GM23248 (cell line): Measurements from ENCODE around the gene NAAA. TPM values are rescaled to one million over a fixed set of nuclear protein-coding genes. Genes with fewer than 3 reads are reported as not detected.

ENCODE experiments used
- DNase-seq: peaks from one replicate; pipeline ENCODE4 v3.0.0-alpha.2; 2015
- H2AFZ ChIP-seq: fragments of 200-600 bp; sonication (generic); 2 replicates; pipeline ENCODE4 v1.6.1; 2016; ENCODE audit warnings: antibody characterized with exemption
- H3F3A ChIP-seq: fragments of 200-600 bp; sonication (generic); 2 replicates; pipeline ENCODE4 v1.6.1; 2016; ENCODE audit warnings: mild to moderate bottlenecking, antibody characterized with exemption, mixed run types; ENCODE audit not compliant: insufficient read depth
- H3K27ac ChIP-seq: fragments of 200-600 bp; sonication (generic); 2 replicates; pipeline ENCODE4 v1.5.1; 2016; ENCODE audit warnings: mild to moderate bottlenecking
- H3K27me3 ChIP-seq: fragments of 200-600 bp; sonication (generic); replicated peaks from 2 replicates; pipeline ENCODE4 v1.6.1; 2016; ENCODE audit warnings: mild to moderate bottlenecking; ENCODE audit not compliant: insufficient read depth
- H3K36me3 ChIP-seq: fragments of 200-600 bp; sonication (generic); 2 replicates; pipeline ENCODE4 v1.6.1; 2016; ENCODE audit warnings: low read depth, mild to moderate bottlenecking
- H3K4me1 ChIP-seq: fragments of 200-600 bp; sonication (generic); 2 replicates; pipeline ENCODE4 v1.6.1; 2016; ENCODE audit warnings: mild to moderate bottlenecking; ENCODE audit not compliant: insufficient read depth
- H3K4me2 ChIP-seq: fragments of 200-600 bp; sonication (generic); one replicate; pipeline ENCODE4 v1.6.1; 2016; ENCODE audit warnings: mild to moderate bottlenecking; ENCODE audit not compliant: unreplicated experiment
- H3K4me3 ChIP-seq: fragments of 200-600 bp; sonication (generic); 2 replicates; pipeline ENCODE4 v1.5.1; 2016; ENCODE audit warnings: mild to moderate bottlenecking
- H3K79me2 ChIP-seq: fragments of 200-600 bp; sonication (generic); 2 replicates; pipeline ENCODE4 v1.6.1; 2016; ENCODE audit warnings: mild to moderate bottlenecking; ENCODE audit not compliant: insufficient read depth
- H3K9ac ChIP-seq: fragments of 200-600 bp; sonication (generic); 2 replicates; pipeline ENCODE4 v1.6.1; 2016; ENCODE audit warnings: mild to moderate bottlenecking
- H3K9me2 ChIP-seq: fragments of 200-600 bp; sonication (generic); 2 replicates; pipeline ENCODE4 v1.6.1; 2016; ENCODE audit warnings: mixed run types, mild to moderate bottlenecking, moderate library complexity; ENCODE audit not compliant: insufficient read depth
- H3K9me3 ChIP-seq: fragments of 200-600 bp; sonication (generic); one replicate; pipeline ENCODE4 v1.6.1; 2017; ENCODE audit warnings: low read depth
- H4K20me1 ChIP-seq: fragments of 200-600 bp; sonication (generic); 2 replicates; pipeline ENCODE4 v1.6.0; 2016; ENCODE audit not compliant: insufficient read depth
- EZH2 ChIP-seq: fragments of 200-600 bp; sonication (generic); IDR thresholded peaks from 2 replicates; pipeline ENCODE4 v1.6.1; 2018; ENCODE audit warnings: antibody characterized with exemption, mild to moderate bottlenecking; ENCODE audit not compliant: insufficient read depth, poor library complexity, severe bottlenecking
- EZH2phosphoT487 ChIP-seq: fragments of 200-600 bp; sonication (generic); IDR thresholded peaks from 2 replicates; pipeline ENCODE4 v1.6.1; 2018; ENCODE audit warnings: antibody characterized with exemption, moderate library complexity, mild to moderate bottlenecking, low read depth; ENCODE audit not compliant: insufficient read depth
- WGBS, 2 experiments: methylation state at CpG; one replicate each; pipeline ENCODE4 v1.1.6; 2015 to 2017; ENCODE audit warnings: low lambda C conversion rate in 2 of 2, low coverage in 1 of 2; ENCODE audit errors: missing lambda C conversion rate in 2 of 2; 5-methylcytosine and 5-hydroxymethylcytosine counted together
- in situ Hi-C: fragments of 300-500 bp; cut with MboI; formaldehyde crosslinking; loops from 2 replicates; pipeline ENCODE4 v1.15.0; 2020
- polyA plus RNA-seq: library from polyadenylated mRNA; unstranded; fragments of >200 nt; fragmentation: Nextera tagmentation; extraction: Ambion mirVana; gene quantifications from 2 replicates; pipeline ENCODE4 v1.2.1, GENCODE V29; 2016
- total RNA-seq: library from RNA; depleted of rRNA; stranded (reverse); fragments of >200 nt; shearing (Covaris generic); gene quantifications from 2 replicates; pipeline ENCODE4 v1.2.3, GENCODE V29; 2014

The NAAA gene
- total and polyA plus RNA-seq, 2 experiments from 2014 or later = 34.3 to 56.4 TPM

- H2AFZ ChIP-seq = no peak overlapping the region
- H3K4me3 ChIP-seq = no peak overlapping the region
- no peaks in the 10 kb centered on the region for H3K27me3 ChIP-seq
- no peaks in the 10 kb centered on the region for H3K4me1 ChIP-seq
- no peaks in the 10 kb centered on the region for H3F3A ChIP-seq
- no peaks in the 10 kb centered on the region for H3K9me3 ChIP-seq
- no peaks in the 10 kb centered on the region for H3K79me2 ChIP-seq
- no peak overlapping the region for H3K9ac ChIP-seq
- no peak for TF ChIP-seq EZH2phosphoT487
- TF ChIP-seq EZH2 = no peak
- H3K27ac ChIP-seq = no peak overlapping the region
- H4K20me1 ChIP-seq = no peaks in the 10 kb centered on the region
- no peak for DNase-seq
- no peaks in the 10 kb centered on the region for H3K9me2 ChIP-seq
- WGBS, 2 experiments = 98% methylated on average over 2 of the region's 2 CpGs
- in situ Hi-C loops = no loop called here
- H3K4me2 ChIP-seq = no peak overlapping the region
- H3K36me3 ChIP-seq = 0 out of 2 replicates have a peak, but pooled peaks cover 5% of the 10 kb centered on the region
Measured at GRCh38 chr4:75921910-75922309, 18.9 kb downstream of the NAAA start.

- Histone ChIP-seq H4K20me1 (no peaks in the 10 kb centered on the region), H2AFZ (no peak overlapping the region), H3K4me2 (no peak overlapping the region), H3K9ac (no peak overlapping the region), H3K36me3 (0 out of 2 replicates have a peak, but pooled peaks cover 5% of the 10 kb centered on the region), H3K4me1 (0 out of 2 replicates have a peak, but pooled peaks cover 3% of the 10 kb centered on the region), H3F3A (peaks cover 4% of the 10 kb centered on the region; the same call in 1 of the 2 replicates), H3K79me2 (no peaks in the 10 kb centered on the region), H3K9me3 (no peaks in the 10 kb centered on the region), H3K27ac (no peak overlapping the region), H3K27me3 (no peaks in the 10 kb centered on the region), H3K4me3 (no peak overlapping the region), H3K9me2 (no peaks in the 10 kb centered on the region)
- DNase-seq = no peak
- in situ Hi-C loops = no loop called here
- WGBS, 2 experiments = 97 to 100% methylated on average over 4 of the region's 4 CpGs
- no peak for TF ChIP-seq EZH2
Measured at GRCh38 chr4:75920327-75920726, 20.5 kb downstream of the NAAA start.

- Histone ChIP-seq H3K4me2 (no peak overlapping the region), H4K20me1 (no peaks in the 10 kb centered on the region), H3K9me3 (no peaks in the 10 kb centered on the region), H3K4me3 (no peak overlapping the region), H3K9ac (no peak overlapping the region), H3K27me3 (no peaks in the 10 kb centered on the region), H2AFZ (no peak overlapping the region), H3F3A (peaks cover 4% of the 10 kb centered on the region; the same call in 1 of the 2 replicates), H3K79me2 (no peaks in the 10 kb centered on the region), H3K36me3 (0 out of 2 replicates have a peak, but pooled peaks cover 5% of the 10 kb centered on the region), H3K4me1 (0 out of 2 replicates have a peak, but pooled peaks cover 3% of the 10 kb centered on the region), H3K27ac (no peak overlapping the region), H3K9me2 (no peaks in the 10 kb centered on the region)
- TF ChIP-seq EZH2 (no peak), EZH2phosphoT487 (no peak)
- in situ Hi-C loops = no loop called here
- DNase-seq = peak; percentile 15
- 38 to 48% methylated on average over 3 of the region's 3 CpGs for WGBS, 2 experiments
Measured at GRCh38 chr4:75919920-75920319, 20.9 kb downstream of the NAAA start.

- Histone ChIP-seq H3K4me2 (no peak overlapping the region), H2AFZ (peak overlapping the region; percentile 71), H3K9ac (peak overlapping the region; percentile 2; the same call in 1 of the 2 replicates), H3K27me3 (no peaks in the 10 kb centered on the region), H3K4me3 (no peak overlapping the region), H3K9me2 (no peaks in the 10 kb centered on the region), H3K9me3 (no peaks in the 10 kb centered on the region), H3K4me1 (0 out of 2 replicates have a peak, but pooled peaks cover 3% of the 10 kb centered on the region), H4K20me1 (no peaks in the 10 kb centered on the region), H3K27ac (0 out of 2 replicates have a peak overlapping the region, but pooled peaks have one; percentile 0), H3F3A (peaks cover 4% of the 10 kb centered on the region; the same call in 1 of the 2 replicates), H3K36me3 (no peaks in the 10 kb centered on the region), H3K79me2 (no peaks in the 10 kb centered on the region)
- no peak for TF ChIP-seq EZH2phosphoT487
- TF ChIP-seq EZH2 = no peak
- peak; percentile 68 for DNase-seq
- in situ Hi-C loops = no loop called here
- 3 to 4% methylated on average over 1 of the region's 1 CpG for WGBS, 2 experiments
Measured at GRCh38 chr4:75916091-75916661, 24.6 kb downstream of the NAAA start.
